ENCODE measurements around the gene CRY1. TPM values are rescaled to one million over a fixed set of nuclear protein-coding genes. Genes with fewer than 3 reads are reported as not detected.

The CRY1 gene
- total and polyA plus RNA-seq, 9 of the 15 experiments (the other 6 are each of a cell fraction or from before 2014, with no cell fraction given) = 8.7 to 33.3 (median 25.2) TPM

DNA sequence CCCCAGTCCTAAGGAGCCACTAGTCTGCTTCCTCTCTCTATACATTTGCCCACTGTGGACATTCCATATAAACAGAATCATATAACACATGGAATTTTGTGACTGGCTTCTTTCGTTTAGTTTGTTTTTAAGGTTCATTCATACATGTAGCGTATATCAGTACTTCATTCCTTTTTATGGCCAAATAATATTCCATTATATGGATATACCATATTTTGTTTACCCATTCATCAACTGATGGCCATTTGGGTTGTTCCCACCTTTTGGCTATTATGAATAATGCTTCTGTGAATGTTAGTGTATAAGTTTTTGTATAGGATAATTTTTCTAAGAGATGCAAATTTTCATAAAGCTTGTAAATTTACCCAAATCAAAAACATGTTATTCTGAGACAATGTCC is 4.4 kb downstream of the CRY1 start:
- FAIRE-seq = no peak
- H3K79me2 ChIP-seq (ENCODE audit: control insufficient read depth, insufficient read depth, low read length) = peaks cover 48% of the 10 kb centered on the region
- H3K9me1 ChIP-seq (ENCODE audit: control insufficient read depth, insufficient read depth, low read length) = no peaks in the 10 kb centered on the region
- H3K36me3 ChIP-seq (ENCODE audit: control insufficient read depth, insufficient read depth, low read length) = no peaks in the 10 kb centered on the region
- no peak overlapping the region for H3K9ac ChIP-seq (ENCODE audit: insufficient read depth in 1 of 2, low read depth in 2 of 2, low read length in 2 of 2)
- no peak for DNase-seq (ENCODE audit: extremely low read depth in 1 of 4, low spot score in 3 of 4)
- 87% methylated on average over 2 of the region's 2 CpGs for WGBS (ENCODE audit: insufficient coverage, low coverage, missing lambda C conversion rate)
- H2AFZ ChIP-seq (ENCODE audit: low read depth, low read length) = no peak overlapping the region
- in situ Hi-C loops (cut with MboI) (no loop called here), intact Hi-C loops (cut with micrococcal nuclease) (no loop called here)
- TF ChIP-seq ZNF695 (CRISPR knock-in tag; IDR thresholded peaks at IDR 0.05) = no peak
- peak; percentile 57; the same call in 1 of the 2 replicates for TF ChIP-seq ZNF24 (IDR thresholded peaks at IDR 0.05)
- POLR2A ChIA-PET = interaction anchor here (0.8 to 1.1 kb wide), 2 partner anchors 9 to 122 kb away, joined by 3 read pairs; no protein-coding TSS in a partner anchor
- no TSS peak for BruUV-seq (replicated peaks)
- H3K27ac ChIP-seq (ENCODE audit: extremely low read depth, low read depth, low read length) = no peak overlapping the region
- no peaks in the 10 kb centered on the region for H3K27me3 ChIP-seq (ENCODE audit: control insufficient read depth in 2 of 2, insufficient read depth in 2 of 2, low read length in 2 of 2)
- no peak overlapping the region for H3K4me3 ChIP-seq
- peaks cover 6 to 11% of the 10 kb centered on the region in 2 experiments; a peak in 4 of 5 replicates for H3K4me1 ChIP-seq (replicated peaks in 1 of 2; ENCODE audit: control insufficient read depth in 2 of 2, insufficient read depth in 2 of 2, low read length in 2 of 2)
- H3K4me2 ChIP-seq (ENCODE audit: insufficient read depth, low read length) = no peak overlapping the region
- peaks cover 9% of the 10 kb centered on the region for H4K20me1 ChIP-seq (replicated peaks; ENCODE audit: control insufficient read depth, insufficient read depth, low read length)
- CTCF ChIA-PET (ENCODE audit: low intra/inter-chr PET ratio) = no interaction called here
- no peak for ATAC-seq
- H3K9me3 ChIP-seq (replicated peaks; ENCODE audit: control insufficient read depth, insufficient read depth, low read depth, low read length) = no peaks in the 10 kb centered on the region

DNA sequence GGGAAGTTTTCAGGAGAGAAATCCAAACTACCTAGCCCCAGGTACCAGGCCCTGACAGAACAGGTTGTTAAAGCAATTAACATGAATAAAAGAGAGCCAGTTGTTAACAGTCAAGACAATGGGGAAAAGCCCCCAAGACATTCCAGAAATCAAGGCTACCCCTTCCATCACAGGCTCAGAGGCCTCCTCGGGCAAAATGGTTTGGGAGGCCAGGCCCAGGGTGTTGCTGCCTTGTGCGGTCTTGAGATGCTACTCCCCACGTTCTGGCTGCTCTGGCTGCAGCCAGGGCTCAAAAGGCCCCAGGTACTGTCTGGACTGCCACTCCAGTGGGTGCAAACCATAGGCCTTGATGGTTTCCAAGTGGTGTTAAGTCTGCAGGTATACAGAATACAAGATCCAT is 7.0 kb downstream of the CRY1 start:
- intact Hi-C loops (cut with micrococcal nuclease) (no loop called here), in situ Hi-C loops (cut with MboI) (no loop called here)
- Histone ChIP-seq H3K9me3 (replicated peaks; ENCODE audit: control insufficient read depth, insufficient read depth, low read depth, low read length) (no peaks in the 10 kb centered on the region), H3K4me1 (replicated peaks in 1 of 2; ENCODE audit: control insufficient read depth in 2 of 2, insufficient read depth in 2 of 2, low read length in 2 of 2) (peaks cover 0 to under 1% of the 10 kb centered on the region in 2 experiments; a peak in 3 of 5 replicates), H3K9ac (ENCODE audit: insufficient read depth in 1 of 2, low read depth in 2 of 2, low read length in 2 of 2) (peak overlapping the region in 1 of 2 experiments; percentile 58; a peak in 1 of 4 replicates), H3K9me1 (ENCODE audit: control insufficient read depth, insufficient read depth, low read length) (no peaks in the 10 kb centered on the region), H4K20me1 (replicated peaks; ENCODE audit: control insufficient read depth, insufficient read depth, low read length) (0 out of 2 replicates have a peak, but pooled peaks cover under 1% of the 10 kb centered on the region), H3K27me3 (ENCODE audit: control insufficient read depth in 2 of 2, insufficient read depth in 2 of 2, low read length in 2 of 2) (no peaks in the 10 kb centered on the region), H3K36me3 (ENCODE audit: control insufficient read depth, insufficient read depth, low read length) (no peaks in the 10 kb centered on the region), H3K4me2 (ENCODE audit: insufficient read depth, low read length) (no peak overlapping the region), H2AFZ (ENCODE audit: low read depth, low read length) (no peak overlapping the region), H3K27ac (ENCODE audit: extremely low read depth, low read depth, low read length) (no peak overlapping the region), H3K4me3 (no peak overlapping the region), H3K79me2 (ENCODE audit: control insufficient read depth, insufficient read depth, low read length) (peaks cover 38% of the 10 kb centered on the region)
- DNase-seq (ENCODE audit: extremely low read depth in 1 of 4, low spot score in 3 of 4) (no peak), FAIRE-seq (no peak), ATAC-seq (peak; percentile 36; the same call in 2 of the 3 replicates)
- BruUV-seq (replicated peaks) = no TSS peak
- POLR2A ChIA-PET = no interaction called here
- CTCF ChIA-PET (ENCODE audit: low intra/inter-chr PET ratio) = no interaction called here
- WGBS (ENCODE audit: insufficient coverage, low coverage, missing lambda C conversion rate) = 73% methylated on average over 3 of the region's 3 CpGs
- TF ChIP-seq LEF1 (IDR thresholded peaks at IDR 0.05) (no peak), ZNF41 (CRISPR knock-in tag; conservative IDR thresholded peaks at IDR 0.05) (no peak), ZNF75A (CRISPR knock-in tag; IDR thresholded peaks at IDR 0.05) (no peak), ZNF24 (IDR thresholded peaks at IDR 0.05) (no peak), MYNN (IDR thresholded peaks at IDR 0.05) (no peak), MYNN (CRISPR knock-in tag; IDR thresholded peaks at IDR 0.05) (no peak), ZNF134 (CRISPR knock-in tag; conservative IDR thresholded peaks at IDR 0.05) (no peak), PURB (CRISPR knock-in tag; IDR thresholded peaks at IDR 0.05; ENCODE audit: low read depth) (no peak), THRAP3 (IDR thresholded peaks at IDR 0.05; ENCODE audit: borderline replicate concordance) (no peak), ZNF121 (CRISPR knock-in tag; conservative IDR thresholded peaks at IDR 0.05) (no peak), CEBPG (CRISPR knock-in tag; IDR thresholded peaks at IDR 0.05) (no peak), CEBPG (tag; conservative IDR thresholded peaks at IDR 0.05 in 1 of 2, IDR thresholded peaks at IDR 0.05 in 1 of 2) (no peak), ESRRB (CRISPR knock-in tag; IDR thresholded peaks at IDR 0.05; ENCODE audit: borderline replicate concordance) (no peak), FUS (optimal IDR thresholded peaks at IDR 0.05; ENCODE audit: low read depth, low read length) (no peak), CC2D1A (IDR thresholded peaks at IDR 0.05) (no peak)
- TF ChIP-seq, protein P1, sequence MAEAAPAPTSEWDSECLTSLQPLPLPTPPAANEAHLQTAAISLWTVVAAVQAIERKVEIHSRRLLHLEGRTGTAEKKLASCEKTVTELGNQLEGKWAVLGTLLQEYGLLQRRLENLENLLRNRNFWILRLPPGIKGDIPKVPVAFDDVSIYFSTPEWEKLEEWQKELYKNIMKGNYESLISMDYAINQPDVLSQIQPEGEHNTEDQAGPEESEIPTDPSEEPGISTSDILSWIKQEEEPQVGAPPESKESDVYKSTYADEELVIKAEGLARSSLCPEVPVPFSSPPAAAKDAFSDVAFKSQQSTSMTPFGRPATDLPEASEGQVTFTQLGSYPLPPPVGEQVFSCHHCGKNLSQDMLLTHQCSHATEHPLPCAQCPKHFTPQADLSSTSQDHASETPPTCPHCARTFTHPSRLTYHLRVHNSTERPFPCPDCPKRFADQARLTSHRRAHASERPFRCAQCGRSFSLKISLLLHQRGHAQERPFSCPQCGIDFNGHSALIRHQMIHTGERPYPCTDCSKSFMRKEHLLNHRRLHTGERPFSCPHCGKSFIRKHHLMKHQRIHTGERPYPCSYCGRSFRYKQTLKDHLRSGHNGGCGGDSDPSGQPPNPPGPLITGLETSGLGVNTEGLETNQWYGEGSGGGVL (CRISPR knock-in tag; IDR thresholded peaks at IDR 0.05) = no peak

Measured in K562 (cell line).